Activated CD8-positive, alpha-beta memory T cell treated with anti-CD3 and anti-CD28 coated beads for 1 hour (primary cell): ENCODE measurements around the gene FBXO36.
"Not testable (repeated sequence)": the region's sequence is repeated elsewhere in the genome, so short reads cannot be mapped to it uniquely, and the experiment has no call there.

ENCODE experiments used
- DNase-seq, 2 donors: peaks; one replicate each; pipeline ENCODE4 v3.0.0-alpha.2; 2020; ENCODE audit warnings: low read depth in 1 of 2; ENCODE audit errors: extremely low read depth in 1 of 2

FBXO36 gene

DNA sequence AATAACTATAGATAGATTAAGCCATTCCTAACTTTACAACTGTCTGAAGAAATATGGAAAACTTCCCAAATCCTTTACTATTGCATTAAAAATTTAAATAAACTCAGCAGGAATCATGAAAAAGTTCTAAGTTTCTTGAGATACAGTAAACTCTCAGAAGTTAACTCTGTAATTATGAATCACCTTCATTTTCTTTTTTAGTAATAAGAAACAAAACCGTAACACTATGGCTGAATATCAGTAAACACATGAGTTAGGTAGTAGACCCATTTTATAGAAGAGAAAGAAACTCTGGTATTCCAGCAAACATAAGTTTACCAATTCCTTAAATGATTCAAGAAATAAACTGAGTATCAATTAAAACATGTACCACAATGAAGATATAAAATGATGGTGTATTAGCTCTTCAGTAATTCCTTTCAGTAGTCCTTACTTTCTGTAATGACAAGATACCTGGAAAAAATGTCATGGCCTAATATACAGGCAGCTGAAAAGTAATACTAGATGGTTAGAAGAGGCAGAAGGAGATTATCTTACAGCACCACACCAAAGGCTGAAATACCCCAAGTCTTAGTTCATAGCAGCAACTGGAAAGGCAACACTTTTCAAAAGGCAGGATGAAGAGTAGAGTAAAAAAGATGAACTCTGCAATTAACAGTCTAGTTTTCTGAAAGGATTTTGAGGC lies 12.0 kb upstream of the FBXO36 start:
- DNase-seq: no peak

GRCh38 chr2:229910832-229911412 lies 11.4 kb upstream of the FBXO36 start:
- no peak for DNase-seq

DNA sequence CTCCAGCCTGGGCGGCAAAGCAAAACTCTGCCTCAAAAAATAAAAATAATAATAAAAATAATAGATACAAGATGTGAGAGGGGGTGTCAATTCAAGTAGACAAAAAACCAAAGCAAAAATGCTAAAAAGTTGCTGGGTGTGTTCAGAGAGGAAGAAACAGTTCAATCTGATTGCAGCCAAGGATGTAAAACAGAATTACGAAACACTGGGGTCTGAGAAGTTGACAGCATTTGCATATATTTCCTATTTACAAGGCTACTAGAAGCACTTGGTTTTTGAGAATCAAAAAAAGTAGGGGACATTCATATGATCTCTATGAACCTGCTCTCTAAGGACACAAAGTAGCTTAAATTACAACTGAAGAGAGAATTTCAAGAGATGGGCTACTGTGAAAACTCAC lies 8.1 kb upstream of the FBXO36 start:
- no peak for DNase-seq

- no peak for DNase-seq
These were observed 4.5 kb upstream of the FBXO36 start for GRCh38 chr2:229917793-229918192.

- DNase-seq: peak in 1 of 2 donors; percentile 10
These were observed 2.2 kb upstream of the FBXO36 start for GRCh38 chr2:229920011-229920641.

DNA sequence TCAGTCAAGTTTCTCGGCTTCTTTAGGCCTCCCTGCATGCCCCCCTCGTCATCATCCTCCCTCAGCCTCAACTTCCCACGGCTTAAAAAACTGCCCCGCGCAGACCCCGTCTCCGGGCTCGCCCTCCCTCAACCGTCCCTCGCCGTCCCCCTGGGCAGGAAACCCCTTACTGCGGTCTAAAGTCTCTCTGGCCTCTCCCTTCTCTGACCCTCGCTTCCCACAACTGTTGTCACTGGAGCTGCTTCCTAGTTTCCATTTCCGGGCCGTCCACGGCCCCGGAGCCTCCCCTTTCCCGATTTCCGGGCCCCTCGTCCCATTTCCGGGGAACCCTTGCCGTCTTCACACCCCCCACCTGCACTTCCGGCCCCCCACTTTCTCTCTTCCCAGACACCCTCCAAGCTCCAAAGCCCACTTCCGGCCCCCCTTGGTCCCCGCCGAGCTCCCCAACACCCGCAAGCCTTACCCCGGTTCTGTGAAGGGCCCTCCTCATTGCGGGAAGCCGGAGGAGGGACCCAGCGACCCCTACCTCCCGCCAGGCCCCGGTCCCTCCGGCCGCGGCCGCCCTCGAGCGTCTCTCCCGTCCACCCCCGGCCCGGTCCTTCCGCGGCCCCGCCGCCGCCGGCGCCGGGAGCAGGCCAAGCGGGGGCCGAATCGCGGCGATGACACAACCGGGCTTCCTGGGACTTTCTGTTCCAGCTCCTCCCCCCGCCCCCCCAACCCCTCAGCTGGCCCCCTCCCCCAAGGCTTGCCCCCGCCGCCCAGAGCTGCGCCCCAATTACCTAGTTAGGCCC lies 1.0 kb upstream of the FBXO36 start:
- DNase-seq: peak; percentile 45 to 51

DNA sequence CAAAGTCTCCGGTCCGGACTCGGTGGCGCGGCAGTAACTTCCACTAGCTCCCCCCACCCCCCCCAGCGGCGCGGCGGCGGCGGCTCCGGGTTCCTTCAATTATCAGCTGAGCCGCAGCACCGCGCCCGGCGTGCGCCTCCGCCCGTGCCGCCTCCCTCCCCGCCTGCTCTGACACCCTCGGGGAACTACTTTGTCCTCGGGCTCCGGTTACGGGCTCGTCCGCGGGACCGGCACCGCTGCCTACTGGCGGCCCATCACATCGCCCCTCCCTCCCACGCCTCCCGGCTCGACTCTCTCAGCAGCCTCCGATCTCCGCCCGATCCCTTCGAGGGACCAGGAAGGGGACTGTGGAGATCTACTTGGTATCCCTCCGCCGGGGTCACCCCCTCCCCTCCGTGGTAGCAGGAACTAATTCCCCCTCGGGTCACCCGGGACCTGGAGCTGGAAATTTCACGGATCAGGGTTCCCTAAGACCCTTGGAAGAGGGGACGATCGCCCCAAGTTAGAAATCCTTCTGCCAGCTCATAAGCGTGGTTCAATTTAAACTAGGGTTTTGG lies 333 bp upstream of the FBXO36 start, which contains the start of gene TRIP12:
Gene TRIP12, minus strand, starts transcription at position 118 of the 557 bp plus-strand sequence. CDS start 41,930 bp downstream, outside the sequence.
- DNase-seq: peak; percentile 67 to 78

DNA sequence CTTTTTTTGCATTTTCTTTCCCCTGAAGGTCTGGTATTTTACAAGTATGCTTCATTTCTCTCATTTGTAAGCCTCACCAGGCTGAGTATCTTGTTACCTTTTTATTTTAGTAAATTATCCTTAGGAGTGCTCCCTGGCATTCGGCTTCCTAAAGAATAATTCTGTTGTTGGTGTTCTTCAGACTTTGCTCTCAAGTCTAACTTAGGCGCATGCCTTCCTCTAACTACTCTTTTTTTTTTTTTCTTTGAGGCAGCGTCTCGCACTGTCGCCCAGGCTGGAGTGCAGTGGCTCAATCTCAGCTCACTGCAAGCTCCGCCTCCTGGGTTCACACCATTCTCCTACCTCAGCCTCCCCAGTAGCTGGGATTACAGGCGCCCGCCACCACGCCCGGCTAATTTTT lies 2.2 kb downstream of the FBXO36 start:
- not testable (repeated sequence) for DNase-seq

GRCh38 chr2:229925201-229925600 lies 2.9 kb downstream of the FBXO36 start:
- DNase-seq: no peak

- DNase-seq: no peak
These were observed 5.6 kb downstream of the FBXO36 start for GRCh38 chr2:229927817-229928321.

- DNase-seq: no peak
These were observed 8.4 kb downstream of the FBXO36 start for GRCh38 chr2:229930656-229931055.

DNA sequence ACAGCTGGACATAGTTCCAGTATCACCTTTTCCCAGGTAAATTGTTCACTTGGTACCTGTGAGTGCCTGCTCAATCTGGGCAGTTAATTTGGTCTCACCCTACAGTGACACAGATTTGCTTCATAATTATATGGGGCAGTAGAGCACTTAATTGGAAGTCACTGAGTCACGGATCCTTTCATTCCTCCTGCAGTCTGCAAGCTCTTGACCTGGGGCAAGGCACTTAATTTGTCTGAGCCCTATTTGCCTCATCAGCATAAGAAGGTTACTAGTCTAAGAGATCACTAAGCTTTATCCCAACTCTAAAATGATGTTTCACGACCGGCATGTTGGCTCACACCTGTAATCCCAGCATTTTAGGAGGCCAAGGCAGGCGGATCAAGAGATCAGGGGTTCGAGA lies 8.9 kb downstream of the FBXO36 start:
- no peak for DNase-seq

DNA sequence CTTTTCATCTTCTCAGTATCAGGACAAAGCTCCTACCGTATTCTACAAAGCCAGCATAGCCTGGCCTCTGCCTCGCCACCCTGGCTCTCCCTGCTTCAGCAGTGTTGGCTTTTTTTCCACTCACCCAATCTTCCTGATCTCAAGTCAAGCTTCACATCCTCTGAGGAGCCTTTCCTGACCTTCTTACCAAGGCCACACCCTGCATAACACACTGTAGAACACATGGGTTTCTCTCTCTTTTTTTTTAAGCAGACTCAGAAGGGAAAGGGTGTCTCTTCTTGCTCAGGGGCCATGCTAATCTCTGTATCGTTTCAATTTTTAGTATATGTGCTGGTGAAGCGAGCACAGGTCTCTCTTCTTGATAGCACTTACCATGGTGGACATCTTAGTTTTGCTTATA lies 15.2 kb downstream of the FBXO36 start:
- DNase-seq: no peak

- DNase-seq: no peak
These were observed 20.4 kb downstream of the FBXO36 start for GRCh38 chr2:229942671-229943070.

GRCh38 chr2:229943171-229943570 lies 20.9 kb downstream of the FBXO36 start:
- DNase-seq: no peak

DNA sequence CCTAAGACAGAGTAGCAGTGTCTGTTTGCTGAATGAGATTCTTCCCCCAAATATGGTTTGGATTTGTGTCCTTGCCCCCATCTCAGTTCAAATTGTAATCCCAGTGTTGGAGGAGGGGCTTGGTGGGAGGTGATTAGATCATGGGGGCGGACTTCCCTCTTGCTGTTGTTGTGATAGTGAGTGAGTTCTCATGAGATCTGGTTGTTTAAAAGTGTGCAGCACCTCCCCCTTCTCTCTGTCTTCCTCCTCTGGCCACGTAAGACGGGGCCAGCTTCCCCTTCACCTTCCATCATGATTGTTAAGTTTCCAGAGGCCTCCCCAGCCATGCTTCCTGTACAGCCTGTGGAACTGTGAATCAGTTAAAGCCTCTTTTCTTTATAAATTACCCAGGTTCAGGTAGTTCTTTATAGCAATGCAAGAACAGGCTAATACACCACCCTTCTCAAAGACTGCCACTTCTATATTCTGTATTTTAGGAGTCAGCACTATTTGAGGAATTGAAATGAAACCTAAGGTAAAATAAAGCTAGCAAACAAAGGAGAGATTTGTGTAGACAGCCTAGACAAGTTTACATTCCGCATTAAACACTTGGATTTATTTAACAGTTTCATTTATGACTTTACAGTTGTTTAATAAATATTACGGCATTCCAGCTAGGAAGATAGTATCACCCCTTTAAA lies 21.6 kb downstream of the FBXO36 start:
- DNase-seq: no peak

DNA sequence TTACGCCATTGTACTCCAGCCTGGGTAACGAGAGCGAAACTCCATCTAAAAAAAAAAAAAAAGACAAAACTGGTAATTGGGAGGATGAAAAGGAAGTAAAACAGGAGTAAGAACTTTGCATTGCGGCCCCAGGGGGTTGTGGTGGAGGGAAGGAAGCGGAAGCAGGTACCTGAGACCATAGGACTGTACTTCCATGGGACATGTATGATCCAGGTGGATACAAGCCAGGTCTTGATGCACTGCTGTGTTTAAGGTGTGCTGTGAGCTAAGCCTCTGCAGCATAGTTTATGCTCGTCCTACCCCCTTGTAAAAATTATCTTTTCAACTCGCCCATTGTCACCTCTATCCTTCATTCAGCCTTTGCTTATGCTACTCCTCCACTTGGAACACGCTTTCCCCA lies 23.7 kb downstream of the FBXO36 start:
- DNase-seq: no peak

DNA sequence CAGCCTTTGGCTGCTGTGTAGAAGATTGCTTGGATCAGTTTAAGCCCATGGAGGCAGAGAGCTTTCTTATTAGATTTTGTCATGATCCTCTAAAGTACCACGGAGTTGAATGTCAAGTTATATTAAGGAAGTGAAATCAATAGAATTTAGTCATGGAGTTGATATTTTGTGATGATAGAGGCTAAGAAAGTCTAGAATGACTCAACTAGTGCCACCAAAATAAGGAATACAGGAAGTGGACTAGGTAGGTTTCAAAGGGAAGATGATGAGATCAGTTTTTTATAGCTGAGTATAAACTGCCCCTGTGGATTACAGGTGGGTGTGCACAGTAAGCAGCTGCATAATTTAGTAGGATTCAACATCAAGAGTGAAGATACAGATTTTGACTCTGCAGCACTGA lies 25.2 kb downstream of the FBXO36 start:
- no peak for DNase-seq

- DNase-seq: no peak
These were observed 30.0 kb downstream of the FBXO36 start for GRCh38 chr2:229952256-229952835.

GRCh38 chr2:229955663-229956062 lies 33.4 kb downstream of the FBXO36 start:
- DNase-seq: no peak
